Right atrium auricular region (tissue), 2 donors: ENCODE data around the gene HABP4. TPM values are rescaled to one million over a fixed set of nuclear protein-coding genes. Genes with fewer than 3 reads are reported as not detected.

ENCODE experiments used
- DNase-seq: peaks from one replicate; pipeline ENCODE4 v3.0.0-alpha.2; 2019; ENCODE audit warnings: low spot score
- H3K27ac ChIP-seq, 2 donors: fragments of 200-600 bp; sonication (generic); 1 replicate in 1 of 2; 2 replicates in 1 of 2; pipeline ENCODE4 v1.5.1; 2016 to 2019
- H3K27me3 ChIP-seq, 2 donors: fragments of 200-600 bp; sonication (generic); one replicate each; pipeline versions ENCODE4 v1.5.1 to v1.6.0; 2017 to 2019
- H3K36me3 ChIP-seq: fragments of 200-600 bp; sonication (generic); one replicate; pipeline ENCODE4 v1.5.1; 2016
- H3K4me1 ChIP-seq, 2 donors: fragments of 200-600 bp; sonication (generic); one replicate each; pipeline versions ENCODE4 v1.5.1 to v1.6.0; 2017 to 2019
- H3K4me3 ChIP-seq, 2 donors: fragments of 200-600 bp; sonication (generic); 1 replicate in 1 of 2; 2 replicates in 1 of 2; pipeline ENCODE4 v1.5.1; 2017 to 2019; ENCODE audit warnings: mild to moderate bottlenecking in 1 of 2, moderate library complexity in 1 of 2
- H3K9me3 ChIP-seq, 2 donors: fragments of 200-600 bp; sonication (generic); one replicate each; pipeline ENCODE4 v1.5.1; 2019
- total RNA-seq, 2 donors: library from RNA; depleted of rRNA; stranded (reverse); fragments of >200 nt; gene quantifications; one replicate each; pipeline ENCODE4 v1.1.0, GENCODE V29; 2016
- TF ChIP-seq, protein P1 (sequence below), 2 donors: fragments of 200-600 bp; sonication (generic); IDR thresholded peaks; one replicate each; pipeline ENCODE4 v1.5.1; 2019; ENCODE audit warnings: antibody characterized with exemption in 2 of 2

Gene HABP4
- total RNA-seq, 2 donors from 2014 or later, result 16.5 to 20.5 TPM

DNA sequence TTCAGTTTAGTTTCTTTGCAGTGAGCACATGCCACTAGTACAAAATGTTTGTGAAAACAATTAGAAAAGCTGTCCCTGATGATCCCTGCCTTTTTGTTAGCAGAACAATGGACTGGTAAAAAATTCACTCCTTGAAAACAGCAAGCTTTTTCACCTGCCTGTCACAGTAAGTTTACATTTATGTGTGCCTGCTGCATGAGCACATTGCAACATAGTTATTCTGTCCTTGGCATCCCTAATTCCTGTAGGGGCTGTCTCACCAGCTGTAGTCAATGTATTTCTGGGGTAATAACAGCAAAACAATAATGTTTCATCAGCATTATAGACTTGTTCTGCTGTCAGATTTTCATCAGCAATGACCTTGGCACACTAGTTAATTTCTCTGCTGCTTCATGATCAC is 20.2 kb upstream of the HABP4 start:
- no peaks in the 10 kb centered on the region for H3K9me3 ChIP-seq
- no peaks in the 10 kb centered on the region for H3K27me3 ChIP-seq
- H3K4me3 ChIP-seq, result no peak overlapping the region
- H3K27ac ChIP-seq, result no peak overlapping the region
- no peaks in the 10 kb centered on the region for H3K4me1 ChIP-seq
- TF ChIP-seq, protein P1, sequence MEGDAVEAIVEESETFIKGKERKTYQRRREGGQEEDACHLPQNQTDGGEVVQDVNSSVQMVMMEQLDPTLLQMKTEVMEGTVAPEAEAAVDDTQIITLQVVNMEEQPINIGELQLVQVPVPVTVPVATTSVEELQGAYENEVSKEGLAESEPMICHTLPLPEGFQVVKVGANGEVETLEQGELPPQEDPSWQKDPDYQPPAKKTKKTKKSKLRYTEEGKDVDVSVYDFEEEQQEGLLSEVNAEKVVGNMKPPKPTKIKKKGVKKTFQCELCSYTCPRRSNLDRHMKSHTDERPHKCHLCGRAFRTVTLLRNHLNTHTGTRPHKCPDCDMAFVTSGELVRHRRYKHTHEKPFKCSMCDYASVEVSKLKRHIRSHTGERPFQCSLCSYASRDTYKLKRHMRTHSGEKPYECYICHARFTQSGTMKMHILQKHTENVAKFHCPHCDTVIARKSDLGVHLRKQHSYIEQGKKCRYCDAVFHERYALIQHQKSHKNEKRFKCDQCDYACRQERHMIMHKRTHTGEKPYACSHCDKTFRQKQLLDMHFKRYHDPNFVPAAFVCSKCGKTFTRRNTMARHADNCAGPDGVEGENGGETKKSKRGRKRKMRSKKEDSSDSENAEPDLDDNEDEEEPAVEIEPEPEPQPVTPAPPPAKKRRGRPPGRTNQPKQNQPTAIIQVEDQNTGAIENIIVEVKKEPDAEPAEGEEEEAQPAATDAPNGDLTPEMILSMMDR (IDR thresholded peaks at IDR 0.05), result no peak
- no peaks in the 10 kb centered on the region for H3K36me3 ChIP-seq
- DNase-seq, result no peak

DNA sequence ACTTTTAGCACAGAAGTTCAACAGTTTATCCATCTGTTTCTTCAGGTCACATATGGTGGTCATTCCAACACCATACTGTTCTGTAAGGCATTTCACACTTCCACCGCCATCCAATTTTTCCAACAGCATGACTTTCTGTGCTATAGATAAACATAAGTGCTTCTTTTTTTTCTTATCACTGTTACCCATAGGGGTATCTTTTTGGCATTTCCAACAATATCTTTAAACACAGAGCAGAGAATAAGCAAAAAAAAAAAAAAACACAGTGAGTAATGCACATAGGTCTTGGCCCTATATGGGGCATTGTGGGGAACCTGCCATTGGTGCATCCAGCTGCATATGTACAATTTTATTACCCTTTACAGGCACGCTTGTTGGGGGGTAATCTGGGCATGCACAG is 19.6 kb upstream of the HABP4 start:
- TF ChIP-seq, protein P1 (IDR thresholded peaks at IDR 0.05), result no peak
- Histone ChIP-seq H3K27me3 (no peaks in the 10 kb centered on the region), H3K9me3 (no peaks in the 10 kb centered on the region), H3K4me3 (no peak overlapping the region), H3K36me3 (no peaks in the 10 kb centered on the region), H3K27ac (no peak overlapping the region), H3K4me1 (no peaks in the 10 kb centered on the region)
- no peak for DNase-seq

- Histone ChIP-seq H3K4me3 (no peak overlapping the region), H3K27ac (no peak overlapping the region), H3K4me1 (no peaks in the 10 kb centered on the region), H3K9me3 (no peaks in the 10 kb centered on the region), H3K36me3 (no peaks in the 10 kb centered on the region), H3K27me3 (no peaks in the 10 kb centered on the region)
- no peak for DNase-seq
- TF ChIP-seq, protein P1 (IDR thresholded peaks at IDR 0.05), result no peak
These were observed 14.6 kb upstream of the HABP4 start for GRCh38 chr9:96435345-96435744.

- H3K27me3 ChIP-seq, result no peaks in the 10 kb centered on the region
- TF ChIP-seq, protein P1 (IDR thresholded peaks at IDR 0.05), result no peak
- H3K9me3 ChIP-seq, result no peaks in the 10 kb centered on the region
- H3K36me3 ChIP-seq, result no peaks in the 10 kb centered on the region
- H3K4me3 ChIP-seq, result no peak overlapping the region
- H3K27ac ChIP-seq, result no peak overlapping the region
- H3K4me1 ChIP-seq, result no peaks in the 10 kb centered on the region
- DNase-seq, result no peak
These were observed 13.9 kb upstream of the HABP4 start for GRCh38 chr9:96436063-96436455.

DNA sequence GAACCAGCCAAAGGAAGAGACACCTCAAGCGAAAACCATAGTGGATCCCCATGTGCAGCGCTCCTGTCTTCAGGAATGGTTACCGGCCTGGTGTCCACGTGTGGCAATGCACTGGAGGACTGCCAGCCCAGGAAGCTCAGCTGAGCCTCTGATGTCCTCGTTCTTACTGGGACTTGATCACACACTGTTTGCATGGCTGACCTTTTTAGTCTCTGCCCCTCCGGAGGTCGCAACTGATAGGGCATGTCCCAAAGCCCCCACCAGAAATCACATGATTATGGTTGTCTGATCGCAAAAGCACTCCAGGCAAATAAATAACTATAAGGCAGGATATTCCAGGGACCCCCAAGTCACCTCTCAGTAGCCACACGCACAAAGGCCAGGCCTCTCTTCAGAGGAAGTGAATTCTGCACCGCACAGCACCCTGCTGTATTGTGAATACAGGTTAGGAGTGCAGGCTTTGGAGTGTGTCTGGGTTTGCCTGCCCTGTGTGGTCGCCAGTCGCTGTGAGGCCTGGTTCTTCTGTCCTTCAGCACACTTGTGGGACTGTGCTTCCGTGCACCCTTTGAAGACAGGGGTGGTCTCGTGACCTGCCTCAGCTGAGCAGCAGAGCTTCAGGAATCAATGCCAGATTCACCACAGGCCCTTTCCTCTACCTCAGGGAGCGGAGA is 13.4 kb upstream of the HABP4 start:
- H3K27ac ChIP-seq, result no peak overlapping the region
- H3K36me3 ChIP-seq, result no peaks in the 10 kb centered on the region
- TF ChIP-seq, protein P1 (IDR thresholded peaks at IDR 0.05), result no peak
- H3K9me3 ChIP-seq, result no peaks in the 10 kb centered on the region
- H3K27me3 ChIP-seq, result no peaks in the 10 kb centered on the region
- DNase-seq, result no peak
- no peak overlapping the region for H3K4me3 ChIP-seq
- no peaks in the 10 kb centered on the region for H3K4me1 ChIP-seq

DNA sequence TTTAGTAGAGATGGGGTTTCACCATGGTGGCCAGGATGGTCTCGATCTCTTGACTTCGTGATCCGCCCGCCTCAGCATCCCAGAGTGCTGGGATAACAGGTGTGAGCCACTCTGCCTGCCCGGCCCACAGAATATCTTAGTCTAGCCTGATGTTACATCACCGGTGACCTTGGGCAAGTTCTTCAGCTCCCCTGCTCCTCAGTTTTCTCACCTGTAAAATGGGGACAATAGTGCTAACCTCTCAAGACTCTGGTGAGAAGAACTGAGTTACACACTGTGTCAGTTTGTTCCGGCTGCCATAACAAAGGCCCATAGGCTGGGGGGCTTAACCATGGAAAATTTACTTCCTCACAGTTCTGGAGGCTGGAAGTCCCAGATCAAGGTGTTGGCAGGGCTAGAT is 12.5 kb upstream of the HABP4 start:
- TF ChIP-seq, protein P1 (IDR thresholded peaks at IDR 0.05), result no peak
- no peak for DNase-seq
- Histone ChIP-seq H3K27ac (no peak overlapping the region), H3K4me3 (no peak overlapping the region), H3K36me3 (no peaks in the 10 kb centered on the region), H3K27me3 (no peaks in the 10 kb centered on the region), H3K4me1 (no peaks in the 10 kb centered on the region), H3K9me3 (no peaks in the 10 kb centered on the region)
